LHCN-M2 (cell line): ENCODE data around the gene MEMO1. TPM values are rescaled to one million over a fixed set of nuclear protein-coding genes. Genes with fewer than 3 reads are reported as not detected.
"Not testable (repeated sequence)": the region's sequence is repeated elsewhere in the genome, so short reads cannot be mapped to it uniquely, and the experiment has no call there.

ENCODE experiments used
- DNase-seq: peaks from one replicate; pipeline ENCODE4 v3.0.0-alpha.2; 2012; ENCODE audit warnings: low read depth
- total RNA-seq: library from RNA; depleted of rRNA; stranded (reverse); fragments of >200 nt; gene quantifications from 2 replicates; pipeline ENCODE4 v1.2.3, GENCODE V29; 2014

Gene MEMO1
- total RNA-seq, 1 experiment from 2014 or later = 47.8 TPM

- DNase-seq = no peak
Measured at GRCh38 chr2:31919499-31919898, 91.3 kb downstream of the MEMO1 start.

GRCh38 chr2:31909661-31910060, 101.1 kb downstream of the MEMO1 start:
- no peak for DNase-seq

GRCh38 chr2:31907491-31907890, 103.3 kb downstream of the MEMO1 start:
- DNase-seq = not testable (repeated sequence)

GRCh38 chr2:31903109-31903780, 107.6 kb downstream of the MEMO1 start:
- no peak for DNase-seq

GRCh38 chr2:31901900-31902299, 108.9 kb downstream of the MEMO1 start:
- DNase-seq = no peak

GRCh38 chr2:31900156-31900555, 110.7 kb downstream of the MEMO1 start:
- not testable (repeated sequence) for DNase-seq

- DNase-seq = not testable (repeated sequence)
Measured at GRCh38 chr2:31898346-31898745, 112.5 kb downstream of the MEMO1 start.

- not testable (repeated sequence) for DNase-seq
Measured at GRCh38 chr2:31897340-31897739, 113.5 kb downstream of the MEMO1 start.

GRCh38 chr2:31896293-31896692, 114.5 kb downstream of the MEMO1 start:
- no peak for DNase-seq

- DNase-seq = no peak
Measured at GRCh38 chr2:31894656-31895055, 116.2 kb downstream of the MEMO1 start.

GRCh38 chr2:31893094-31893493, 117.7 kb downstream of the MEMO1 start:
- no peak for DNase-seq

- DNase-seq = no peak
Measured at GRCh38 chr2:31889044-31889443, 121.8 kb downstream of the MEMO1 start.

GRCh38 chr2:31888550-31888949, 122.3 kb downstream of the MEMO1 start:
- DNase-seq = no peak

GRCh38 chr2:31886700-31887099, 124.1 kb downstream of the MEMO1 start:
- DNase-seq = peak; percentile 3

- DNase-seq = peak; percentile 82
Measured at GRCh38 chr2:31877008-31877407, 133.8 kb downstream of the MEMO1 start.

GRCh38 chr2:31874071-31874470, 136.7 kb downstream of the MEMO1 start:
- no peak for DNase-seq

- no peak for DNase-seq
Measured at GRCh38 chr2:31865215-31865614, 145.6 kb downstream of the MEMO1 start.

GRCh38 chr2:31863867-31864266, 146.9 kb downstream of the MEMO1 start:
- no peak for DNase-seq

- not testable (repeated sequence) for DNase-seq
Measured at GRCh38 chr2:31863015-31863656, 147.7 kb downstream of the MEMO1 start.

- DNase-seq = no peak
Measured at GRCh38 chr2:31859959-31860358, 150.8 kb downstream of the MEMO1 start.

- no peak for DNase-seq
Measured at GRCh38 chr2:31853521-31853920, 157.3 kb downstream of the MEMO1 start.

- DNase-seq = not testable (repeated sequence)
Measured at GRCh38 chr2:31842150-31842549, 168.7 kb downstream of the MEMO1 start.

GRCh38 chr2:31835450-31835849, 175.4 kb downstream of the MEMO1 start:
- DNase-seq = no peak
